T-helper 2 cell treated with Interferon-gamma antibody and Interleukin-4, amounts not matched to agents 100 ng/mL and 5 ng/mL, for 36 hours (primary cell): Measurements from ENCODE around the gene FABP7. TPM values are rescaled to one million over a fixed set of nuclear protein-coding genes. Genes with fewer than 3 reads are reported as not detected.

Experiments used
- intact Hi-C: fragments of 100-400 bp; cut with micrococcal nuclease; formaldehyde crosslinking; loops from one replicate; pipeline ENCODE4 v1.15.1; 2023
- total RNA-seq: library from RNA; stranded (reverse); gene quantifications from 2 replicates; pipeline ENCODE4 v1.2.3, GENCODE V29; 2022

FABP7 gene
- total RNA-seq, 1 donor from 2014 or later = not detected

GRCh38 chr6:122755901-122756300 is 23.6 kb upstream of the FABP7 start:
- intact Hi-C loops = loop anchor here (2.0 kb wide), 1 partner anchor 33 kb away; the partner anchor contains the start of gene SMPDL3A

GRCh38 chr6:122758927-122759334 is 20.6 kb upstream of the FABP7 start:
- intact Hi-C loops = no loop called here

- intact Hi-C loops = no loop called here
Observed at GRCh38 chr6:122760330-122760729, 19.2 kb upstream of the FABP7 start.

- intact Hi-C loops = no loop called here
Observed at GRCh38 chr6:122766256-122766655, 13.3 kb upstream of the FABP7 start.

GRCh38 chr6:122770835-122771601 is 8.5 kb upstream of the FABP7 start:
- intact Hi-C loops = no loop called here

- intact Hi-C loops = no loop called here
Observed at GRCh38 chr6:122772724-122773415, 6.6 kb upstream of the FABP7 start.

- intact Hi-C loops = no loop called here
Observed at GRCh38 chr6:122775975-122776374, 3.5 kb upstream of the FABP7 start.

- intact Hi-C loops = no loop called here
Observed at GRCh38 chr6:122778302-122778701, 1.2 kb upstream of the FABP7 start.

- intact Hi-C loops = no loop called here
Observed at GRCh38 chr6:122778985-122779661, 393 bp upstream of the FABP7 start.

GRCh38 chr6:122780114-122780513 is 598 bp downstream of the FABP7 start:
- intact Hi-C loops = no loop called here

GRCh38 chr6:122781716-122782115 is 2.2 kb downstream of the FABP7 start:
- intact Hi-C loops = no loop called here

GRCh38 chr6:122783401-122783800 is 3.9 kb downstream of the FABP7 start:
- intact Hi-C loops = no loop called here

- intact Hi-C loops = no loop called here
Observed at GRCh38 chr6:122785891-122786290, 6.4 kb downstream of the FABP7 start.

- intact Hi-C loops = loop anchor here (2.0 kb wide), 1 partner anchor 33 kb away; no protein-coding TSS in a partner anchor
Observed at GRCh38 chr6:122787721-122788120, 8.2 kb downstream of the FABP7 start.

GRCh38 chr6:122788208-122788607 is 8.7 kb downstream of the FABP7 start:
- intact Hi-C loops = loop anchor here (2.0 kb wide), 1 partner anchor 33 kb away; no protein-coding TSS in a partner anchor

GRCh38 chr6:122788663-122789181 is 9.2 kb downstream of the FABP7 start:
- intact Hi-C loops = loop anchor here (1.0 to 2.0 kb wide), 2 partner anchors 34 to 51 kb away; no protein-coding TSS in a partner anchor

GRCh38 chr6:122789182-122790027 is 9.9 kb downstream of the FABP7 start, which contains the start of gene SMPDL3A:
Gene SMPDL3A, plus strand, starts transcription at chr6:122789258. Its CDS starts 89 bp downstream, at chr6:122789347.
- intact Hi-C loops = loop anchor here (1.0 to 2.0 kb wide), 2 partner anchors 35 to 50 kb away; no protein-coding TSS in a partner anchor

GRCh38 chr6:122790028-122790422 is 10.5 kb downstream of the FABP7 start:
- intact Hi-C loops = no loop called here

- intact Hi-C loops = no loop called here
Observed at GRCh38 chr6:122790423-122791309, 11.2 kb downstream of the FABP7 start.

- intact Hi-C loops = no loop called here
Observed at GRCh38 chr6:122791310-122791679, 11.8 kb downstream of the FABP7 start.
